AG09309 (cell line): ENCODE results near the gene SPDYE5.
A peak's percentile ranks its signal among the peaks of the same experiment; 100 is the strongest.
"Not testable (repeated sequence)": the region's sequence is repeated elsewhere in the genome, so short reads cannot be mapped to it uniquely, and the experiment has no call there.

Source experiments
- DNase-seq: peaks from one replicate; pipeline ENCODE4 v3.0.0-alpha.2; 2010; ENCODE audit warnings: low read depth
- H3K4me3 ChIP-seq: 2 replicates; pipeline ENCODE4 v1.5.1; 2011; ENCODE audit warnings: mild to moderate bottlenecking, low read depth, low read length, moderate library complexity; ENCODE audit not compliant: control insufficient read depth
- CTCF ChIP-seq: IDR thresholded peaks from 2 replicates; pipeline ENCODE4 v1.5.1; 2011; ENCODE audit warnings: mild to moderate bottlenecking, low read depth, low read length, inconsistent platforms; ENCODE audit not compliant: insufficient read depth, control insufficient read depth; ENCODE audit errors: missing control alignments

The SPDYE5 gene

GRCh38 chr7:75492020-75492419 lies at the start of gene SPDYE5:
Gene SPDYE5 (plus strand): TSS chr7:75492320. CDS start chr7:75494048, 1,728 bp downstream.
- not testable (repeated sequence) for DNase-seq, H3K4me3 ChIP-seq

GRCh38 chr7:75442465-75443111 lies 49.5 kb upstream of the SPDYE5 start:
- peak overlapping the region; percentile 51 for H3K4me3 ChIP-seq
- DNase-seq = not testable (repeated sequence)

GRCh38 chr7:75449946-75450345 lies 42.2 kb upstream of the SPDYE5 start:
- not testable (repeated sequence) for H3K4me3 ChIP-seq, DNase-seq

GRCh38 chr7:75452494-75452955 lies 39.6 kb upstream of the SPDYE5 start:
- not testable (repeated sequence) for H3K4me3 ChIP-seq, DNase-seq
- TF ChIP-seq CTCF = peak; percentile 26

- H3K4me3 ChIP-seq, DNase-seq: not testable (repeated sequence)
These were observed 35.7 kb upstream of the SPDYE5 start for GRCh38 chr7:75456403-75456802.

GRCh38 chr7:75458034-75458433 lies 34.1 kb upstream of the SPDYE5 start:
- not testable (repeated sequence) for DNase-seq, H3K4me3 ChIP-seq

- DNase-seq, H3K4me3 ChIP-seq: not testable (repeated sequence)
These were observed 31.6 kb upstream of the SPDYE5 start for GRCh38 chr7:75460541-75460940.

GRCh38 chr7:75470166-75470565 lies 22.0 kb upstream of the SPDYE5 start:
- not testable (repeated sequence) for DNase-seq, H3K4me3 ChIP-seq

GRCh38 chr7:75477457-75477856 lies 14.7 kb upstream of the SPDYE5 start:
- DNase-seq, H3K4me3 ChIP-seq: not testable (repeated sequence)

- H3K4me3 ChIP-seq = not testable (repeated sequence)
These were observed 11.8 kb upstream of the SPDYE5 start for GRCh38 chr7:75480313-75480712.

GRCh38 chr7:75485355-75485978 lies 6.7 kb upstream of the SPDYE5 start:
- not testable (repeated sequence) for DNase-seq
- H3K4me3 ChIP-seq = peak overlapping the region; percentile 60

More at GRCh38 chr7:75480313-75480712, 11.8 kb upstream of the SPDYE5 start:
- not testable (repeated sequence) for DNase-seq

GRCh38 chr7:75485979-75486643 lies 6.0 kb upstream of the SPDYE5 start, which contains the start of gene POM121C:
Gene POM121C (minus strand): TSS chr7:75486299. CDS start chr7:75441496, 44,803 bp downstream.
- peak; percentile 58 for DNase-seq
- peak within 1 kb of the TSS; percentile 60 for H3K4me3 ChIP-seq

GRCh38 chr7:75509033-75509432 lies 16.9 kb downstream of the SPDYE5 start:
- DNase-seq, H3K4me3 ChIP-seq: not testable (repeated sequence)

- DNase-seq, H3K4me3 ChIP-seq: not testable (repeated sequence)
These were observed 26.7 kb downstream of the SPDYE5 start for GRCh38 chr7:75518842-75519241.

GRCh38 chr7:75521727-75522126 lies 29.6 kb downstream of the SPDYE5 start:
- DNase-seq, H3K4me3 ChIP-seq: not testable (repeated sequence)

- H3K4me3 ChIP-seq = peak overlapping the region; percentile 95
- not testable (repeated sequence) for DNase-seq
These were observed 35.2 kb downstream of the SPDYE5 start for GRCh38 chr7:75527224-75527722.
